Hepatocyte (in vitro differentiated cells): ENCODE data around the gene OR4D5.

Experiments
- EZH2 ChIP-seq: fragments of 200-600 bp; sonication (generic); IDR thresholded peaks from 2 replicates; pipeline ENCODE4 v1.6.1; 2016; ENCODE audit warnings: antibody characterized with exemption, mild to moderate bottlenecking, borderline replicate concordance
- TF ChIP-seq, protein P1 (sequence below): fragments of 200-600 bp; sonication (generic); IDR thresholded peaks from 2 replicates; pipeline ENCODE4 v1.5.1; 2016; ENCODE audit warnings: antibody characterized with exemption, mild to moderate bottlenecking; ENCODE audit not compliant: poor library complexity

DNA sequence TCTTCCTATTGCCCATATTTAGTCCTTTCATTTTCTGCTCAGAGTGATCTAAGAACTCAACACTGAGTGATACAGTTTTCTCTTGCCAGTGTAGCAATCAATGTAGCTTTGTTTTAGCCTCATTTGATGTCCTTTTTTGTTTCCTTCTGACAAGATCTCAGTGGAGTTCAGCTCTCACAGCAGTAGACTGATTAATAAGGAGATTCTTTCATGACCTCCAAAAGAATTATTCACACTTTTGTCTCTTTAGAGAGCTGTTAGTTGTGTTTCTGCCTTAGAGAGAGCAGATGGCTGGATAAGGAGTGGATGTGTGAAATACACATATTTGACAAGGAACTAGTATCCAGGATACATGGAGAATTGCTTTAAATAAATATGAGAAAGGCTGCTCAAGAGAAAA, 47.4 kb upstream of the OR4D5 start:
- no peak for TF ChIP-seq EZH2
- TF ChIP-seq, protein P1, sequence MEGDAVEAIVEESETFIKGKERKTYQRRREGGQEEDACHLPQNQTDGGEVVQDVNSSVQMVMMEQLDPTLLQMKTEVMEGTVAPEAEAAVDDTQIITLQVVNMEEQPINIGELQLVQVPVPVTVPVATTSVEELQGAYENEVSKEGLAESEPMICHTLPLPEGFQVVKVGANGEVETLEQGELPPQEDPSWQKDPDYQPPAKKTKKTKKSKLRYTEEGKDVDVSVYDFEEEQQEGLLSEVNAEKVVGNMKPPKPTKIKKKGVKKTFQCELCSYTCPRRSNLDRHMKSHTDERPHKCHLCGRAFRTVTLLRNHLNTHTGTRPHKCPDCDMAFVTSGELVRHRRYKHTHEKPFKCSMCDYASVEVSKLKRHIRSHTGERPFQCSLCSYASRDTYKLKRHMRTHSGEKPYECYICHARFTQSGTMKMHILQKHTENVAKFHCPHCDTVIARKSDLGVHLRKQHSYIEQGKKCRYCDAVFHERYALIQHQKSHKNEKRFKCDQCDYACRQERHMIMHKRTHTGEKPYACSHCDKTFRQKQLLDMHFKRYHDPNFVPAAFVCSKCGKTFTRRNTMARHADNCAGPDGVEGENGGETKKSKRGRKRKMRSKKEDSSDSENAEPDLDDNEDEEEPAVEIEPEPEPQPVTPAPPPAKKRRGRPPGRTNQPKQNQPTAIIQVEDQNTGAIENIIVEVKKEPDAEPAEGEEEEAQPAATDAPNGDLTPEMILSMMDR = no peak
